ENCODE results near the gene YLPM1. TPM values are rescaled to one million over a fixed set of nuclear protein-coding genes. Genes with fewer than 3 reads are reported as not detected.
A peak's percentile ranks its signal among the peaks of the same experiment; 100 is the strongest.

YLPM1 gene
- total RNA-seq, result 116 and 124 TPM in 2 replicates
- 52.1 TPM for total RNA-seq (2013)
- polyA plus RNA-seq, result 22.4 and 38.9 TPM in 2 replicates
- polyA minus RNA-seq, result 22.1 and 33.8 TPM in 2 replicates

- Mint-ChIP-seq H3K4me3 (peak within 1 kb of the TSS; percentile 93), H3K9me3 (ENCODE audit: insufficient read depth) (no peaks in the 10 kb centered on the region), H3K4me1 (peaks cover 52% of the 10 kb centered on the region), H3K27me3 (no peaks in the 10 kb centered on the region), H3K27ac (peak within 1 kb of the TSS; percentile 98)
- under 1% methylated on average over 75 of the region's 76 CpGs for WGBS (ENCODE audit: insufficient coverage)
- H3K36me3 ChIP-seq (replicated peaks in 1 of 2; ENCODE audit: control extremely low read depth in 1 of 2, control insufficient read depth in 1 of 2, extremely low read depth in 1 of 2, insufficient read depth in 2 of 2, low read length in 1 of 2), result peaks cover 3% of the 10 kb centered on the region in 2 experiments
- peak within 1 kb of the TSS; percentile 61 to 98 (median 94) for H3K4me3 ChIP-seq (ENCODE audit: control extremely low read depth in 1 of 5, extremely low read depth in 1 of 5, insufficient read depth in 1 of 5, low read depth in 2 of 5, low read length in 4 of 5)
- H3K27me3 ChIP-seq (replicated peaks in 1 of 4; ENCODE audit: control extremely low read depth in 1 of 4, control insufficient read depth in 3 of 4, insufficient read depth in 4 of 4, low read length in 3 of 4), result no peaks in the 10 kb centered on the region
- peak within 1 kb of the TSS; percentile 84 for H3K4me2 ChIP-seq (replicated peaks; ENCODE audit: low read depth, low read length, poor library complexity, severe bottlenecking)
- POLR2A ChIA-PET, result interaction anchor here (0.7 to 1.2 kb wide), 3 partner anchors 50 to 909 kb away, joined by 3 to 4 read pairs (median 3); partner anchors contain the start of genes AREL1 and FCF1
- peak within 1 kb of the TSS; percentile 88 to 95 for H3K27ac ChIP-seq (ENCODE audit: low read length in 2 of 2)
- peaks cover 38 to 46% of the 10 kb centered on the region in 2 donors for H3K4me1 ChIP-seq (ENCODE audit: control insufficient read depth in 2 of 2, insufficient read depth in 2 of 2, low read length in 2 of 2)
- peaks cover 68% of the 10 kb centered on the region for H3K79me2 ChIP-seq (ENCODE audit: control insufficient read depth, insufficient read depth, low read length)
- no peaks in the 10 kb centered on the region for H3K9me3 ChIP-seq (ENCODE audit: control extremely low read depth in 1 of 3, control insufficient read depth in 2 of 3, insufficient read depth in 1 of 3, low read length in 2 of 3)
- peak within 1 kb of the TSS; percentile 98 for H3K9ac ChIP-seq (ENCODE audit: low read length)
- intact Hi-C loops (cut with micrococcal nuclease), result loop anchor here (1.0 to 5.0 kb wide), 6 partner anchors 50 to 1706 kb away; partner anchors contain the start of genes ALDH6A1, AREL1, DLST and FCF1
- H4K20me1 ChIP-seq (ENCODE audit: control insufficient read depth, insufficient read depth, low read length, poor library complexity, severe bottlenecking), result peaks cover 5% of the 10 kb centered on the region
- ATAC-seq (ENCODE audit: low read depth), result peak; percentile 93
- peak within 1 kb of the TSS; percentile 83 for H2AFZ ChIP-seq (ENCODE audit: insufficient read depth, low read depth, low read length, poor library complexity, severe bottlenecking)
- peak; percentile 98 for DNase-seq
- CTCF ChIA-PET, result interaction anchor here (0.9 to 2.7 kb wide), 8 partner anchors 9 to 798 kb away, joined by 3 to 12 read pairs (median 4); partner anchors contain the start of genes AREL1, FCF1 and LTBP2
- TF ChIP-seq CTCF (IDR thresholded peaks at IDR 0.05), result peak; percentile 73
- TF ChIP-seq EZH2 (IDR thresholded peaks at IDR 0.05; ENCODE audit: borderline replicate concordance, insufficient read depth, low read depth, low read length, poor library complexity, severe bottlenecking), result no peak
These were observed at the start of gene YLPM1 for GRCh38 chr14:74762917-74763802. Gene YLPM1 (plus strand): TSS chr14:74763316. CDS start chr14:74763490, 174 bp downstream.

Data from B cell (primary cell).